ENCODE measurements around the gene PRKN. TPM values are rescaled to one million over a fixed set of nuclear protein-coding genes. Genes with fewer than 3 reads are reported as not detected.

Gene PRKN
- total RNA-seq, 4 donors from 2014 or later, result 4.4 to 669 (median 10.5) TPM

GRCh38 chr6:162118706-162119105 is 608.9 kb downstream of the PRKN start:
- no peak overlapping the region for H3K4me3 ChIP-seq
- no peak overlapping the region for H3K27ac ChIP-seq
- H3K9me3 ChIP-seq, result no peaks in the 10 kb centered on the region
- no peak for DNase-seq
- H3K4me1 ChIP-seq, result no peaks in the 10 kb centered on the region
- no peaks in the 10 kb centered on the region for H3K27me3 ChIP-seq
- no peaks in the 10 kb centered on the region for H3K36me3 ChIP-seq
- TF ChIP-seq POLR2A (IDR thresholded peaks at IDR 0.05) (no peak), CTCF (IDR thresholded peaks at IDR 0.05) (no peak)

GRCh38 chr6:162116902-162117525 is 610.6 kb downstream of the PRKN start:
- Histone ChIP-seq H3K9me3 (no peaks in the 10 kb centered on the region), H3K27ac (no peak overlapping the region), H3K36me3 (no peaks in the 10 kb centered on the region), H3K4me3 (no peak overlapping the region), H3K27me3 (no peaks in the 10 kb centered on the region), H3K4me1 (no peaks in the 10 kb centered on the region)
- TF ChIP-seq POLR2A (IDR thresholded peaks at IDR 0.05), result no peak
- no peak for TF ChIP-seq CTCF (IDR thresholded peaks at IDR 0.05)
- DNase-seq, result no peak

GRCh38 chr6:162109480-162110050 is 618.0 kb downstream of the PRKN start:
- H3K9me3 ChIP-seq, result no peaks in the 10 kb centered on the region
- DNase-seq, result no peak
- TF ChIP-seq POLR2A (IDR thresholded peaks at IDR 0.05) (no peak), CTCF (IDR thresholded peaks at IDR 0.05) (no peak)

GRCh38 chr6:162108041-162108440 is 619.5 kb downstream of the PRKN start:
- no peak for DNase-seq
- Histone ChIP-seq H3K9me3 (no peaks in the 10 kb centered on the region), H3K4me3 (no peak overlapping the region), H3K27ac (no peak overlapping the region), H3K36me3 (no peaks in the 10 kb centered on the region), H3K4me1 (no peaks in the 10 kb centered on the region), H3K27me3 (no peaks in the 10 kb centered on the region)
- TF ChIP-seq CTCF (IDR thresholded peaks at IDR 0.05), result no peak
- no peak for TF ChIP-seq POLR2A (IDR thresholded peaks at IDR 0.05)

More at GRCh38 chr6:162109480-162110050, 618.0 kb downstream of the PRKN start:
- Histone ChIP-seq H3K27ac (no peak overlapping the region), H3K36me3 (no peaks in the 10 kb centered on the region), H3K4me1 (no peaks in the 10 kb centered on the region), H3K27me3 (no peaks in the 10 kb centered on the region), H3K4me3 (no peak overlapping the region)

- no peaks in the 10 kb centered on the region for H3K9me3 ChIP-seq
- H3K36me3 ChIP-seq, result no peaks in the 10 kb centered on the region
- no peak for DNase-seq
- H3K4me1 ChIP-seq, result no peaks in the 10 kb centered on the region
- no peaks in the 10 kb centered on the region for H3K27me3 ChIP-seq
- no peak overlapping the region for H3K4me3 ChIP-seq
- no peak for TF ChIP-seq CTCF (IDR thresholded peaks at IDR 0.05)
- TF ChIP-seq POLR2A (IDR thresholded peaks at IDR 0.05), result no peak
- H3K27ac ChIP-seq, result no peak overlapping the region
Measured at GRCh38 chr6:162100096-162100495, 627.5 kb downstream of the PRKN start.
